Endothelial cell of umbilical vein (primary cell): Measurements from ENCODE around the gene ARHGAP15. TPM values are rescaled to one million over a fixed set of nuclear protein-coding genes. Genes with fewer than 3 reads are reported as not detected.

Experiments
- BruUV-seq: library from RNA; stranded (reverse); fragments of 400-500 nt; replicated peaks from 2 replicates; lab custom pipeline; 2021; lab: Mats Ljungman, UMichigan
- CTCF ChIA-PET: fragments of 300-600, 350-600 bp; sonication (Branson Sonifier 250); formaldehyde crosslinking; loops from one replicate; lab custom pipeline; 2021; ENCODE audit warnings: antibody characterized with exemption, inconsistent platforms; lab: Charles Lee
- POLR2A ChIA-PET: fragments of 300-600, 350-600 bp; sonication (Branson Sonifier 250); formaldehyde crosslinking; loops from one replicate; lab custom pipeline; 2021; ENCODE audit warnings: antibody characterized with exemption, inconsistent platforms; lab: Charles Lee
- DNase-seq: peaks from one replicate; pipeline ENCODE4 v3.0.0-alpha.2; 2011; ENCODE audit warnings: low read depth, low spot score
- FAIRE-seq: peaks from 2 replicates; lab custom pipeline; 2011; peaks lifted over from hg19 to GRCh38; lab: Jason Lieb, UNC
- H2AFZ ChIP-seq: 2 replicates; pipeline ENCODE4 v1.6.0; 2012; ENCODE audit warnings: low read depth, low read length, control low read depth, inconsistent platforms
- H3K27ac ChIP-seq: 2 replicates; pipeline ENCODE4 v1.5.1; 2011; ENCODE audit warnings: low read depth, mild to moderate bottlenecking, control low read depth, low read length, moderate library complexity; ENCODE audit not compliant: insufficient read depth
- H3K27me3 ChIP-seq, 2 experiments: 2 replicates each; pipeline versions ENCODE4 v1.6.0 to v1.6.1; 2011; ENCODE audit warnings: low read length in 2 of 2, mixed read lengths in 1 of 2; ENCODE audit not compliant: control insufficient read depth in 2 of 2, insufficient read depth in 2 of 2
- H3K36me3 ChIP-seq, 2 experiments: 2 replicates in 1 of 2; 3 replicates in 1 of 2; pipeline ENCODE4 v1.5.1; 2011; ENCODE audit warnings: low read length in 2 of 2, mild to moderate bottlenecking in 1 of 2, moderate library complexity in 1 of 2; ENCODE audit not compliant: control insufficient read depth in 2 of 2, insufficient read depth in 2 of 2; ENCODE audit errors: extremely low read depth in 1 of 2
- H3K4me1 ChIP-seq: 3 replicates; pipeline ENCODE4 v1.5.1; 2011; ENCODE audit warnings: mild to moderate bottlenecking, low read length; ENCODE audit not compliant: control insufficient read depth, insufficient read depth; ENCODE audit errors: extremely low read depth
- H3K4me2 ChIP-seq: 2 replicates; pipeline ENCODE4 v1.6.1; 2011; ENCODE audit warnings: low read length, control low read depth, mixed read lengths; ENCODE audit not compliant: insufficient read depth
- H3K4me3 ChIP-seq, 3 experiments: fragments of 200-600 bp in 1 of 3; sonication (generic), shearing (Covaris generic) in 1 of 3; replicated peaks in 1 of 3; 2 replicates each; pipeline ENCODE4 v1.5.1; 2011 to 2016; ENCODE audit warnings: control low read depth in 3 of 3, low read length in 3 of 3, mild to moderate bottlenecking in 2 of 3, inconsistent platforms in 1 of 3, low read depth in 1 of 3, moderate library complexity in 1 of 3; ENCODE audit not compliant: insufficient read depth in 1 of 3
- H3K79me2 ChIP-seq: 2 replicates; pipeline ENCODE4 v1.6.0; 2012; ENCODE audit warnings: low read length, inconsistent platforms; ENCODE audit not compliant: control insufficient read depth, insufficient read depth
- H3K9ac ChIP-seq: replicated peaks from 2 replicates; pipeline ENCODE3; 2011; ENCODE audit warnings: low read length, control low read depth; ENCODE audit not compliant: insufficient read depth; ENCODE audit errors: extremely low read depth
- H3K9me1 ChIP-seq: replicated peaks from 3 replicates; pipeline ENCODE4 v1.6.0; 2011; ENCODE audit warnings: mild to moderate bottlenecking, low read length; ENCODE audit not compliant: control insufficient read depth, insufficient read depth; ENCODE audit errors: extremely low read depth
- H3K9me3 ChIP-seq: replicated peaks from 2 replicates; pipeline ENCODE4 v1.5.1; 2012; ENCODE audit warnings: low read length, inconsistent platforms; ENCODE audit not compliant: control insufficient read depth, insufficient read depth
- H4K20me1 ChIP-seq: replicated peaks from 2 replicates; pipeline ENCODE3; 2011; ENCODE audit warnings: mild to moderate bottlenecking, low read length; ENCODE audit not compliant: control insufficient read depth, insufficient read depth; ENCODE audit errors: extremely low read depth
- CTCF ChIP-seq, 2 donors: IDR thresholded peaks; 1 replicate in 1 of 2; 2 replicates in 1 of 2; pipeline ENCODE4 v1.5.1; 2011; ENCODE audit warnings: low read length in 2 of 2, mild to moderate bottlenecking in 2 of 2, moderate library complexity in 2 of 2, control low read depth in 1 of 2, inconsistent platforms in 1 of 2, low read depth in 1 of 2; ENCODE audit not compliant: insufficient read depth in 1 of 2; ENCODE audit errors: extremely low read depth in 1 of 2
- EZH2 ChIP-seq: IDR thresholded peaks from 2 replicates; pipeline ENCODE4 v1.6.1; 2012; ENCODE audit warnings: borderline replicate concordance, low read depth, mild to moderate bottlenecking, moderate library complexity, low read length, inconsistent platforms; ENCODE audit not compliant: severe bottlenecking
- FOS ChIP-seq: IDR thresholded peaks from 2 replicates; pipeline ENCODE4 v1.6.1; 2011; ENCODE audit warnings: mild to moderate bottlenecking, low read length, moderate library complexity, borderline replicate concordance; ENCODE audit not compliant: insufficient read depth
- GATA2 ChIP-seq: IDR thresholded peaks from 2 replicates; pipeline ENCODE4 v1.7.0; 2011; ENCODE audit warnings: low read depth, mild to moderate bottlenecking, moderate library complexity, mixed read lengths, low read length; ENCODE audit not compliant: insufficient read length, insufficient read depth
- JUN ChIP-seq: IDR thresholded peaks from 2 replicates; pipeline ENCODE4 v1.6.1; 2011; ENCODE audit warnings: borderline replicate concordance, low read depth; ENCODE audit not compliant: insufficient read length, insufficient read depth
- MAX ChIP-seq: IDR thresholded peaks from 2 replicates; pipeline ENCODE4 v1.6.1; 2011; ENCODE audit not compliant: insufficient read depth, insufficient read length
- MYC ChIP-seq: IDR thresholded peaks from one replicate; pipeline ENCODE4 v1.6.1; 2011; ENCODE audit warnings: mild to moderate bottlenecking, low read depth, low read length
- POLR2A ChIP-seq: IDR thresholded peaks from 2 replicates; pipeline ENCODE4 v1.6.1; 2012; ENCODE audit warnings: low read depth, mild to moderate bottlenecking, control low read depth, low read length
- POLR2AphosphoS5 ChIP-seq: IDR thresholded peaks from 2 replicates; pipeline ENCODE4 v1.6.1; 2012; ENCODE audit warnings: low read depth, mild to moderate bottlenecking, control low read depth, low read length, moderate library complexity; ENCODE audit not compliant: insufficient read depth
- dilution Hi-C: fragments of 300-500 bp; cut with MboI; formaldehyde crosslinking; loops from one replicate; pipeline ENCODE4 v1.15.0; 2019; ENCODE audit warnings: low sequenced_read_pairs; ENCODE audit not compliant: extremely low pct_ligation_motif_present
- intact Hi-C: fragments of 100-400 bp; cut with micrococcal nuclease; formaldehyde crosslinking; loops from one replicate; pipeline ENCODE4 v1.10.0; 2022
- polyA plus RNA-seq, 4 experiments: library from polyadenylated mRNA; depleted of rRNA in 3 of 4; stranded (reverse) in 3 of 4; unstranded in 1 of 4; fragments of >200 nt; gene quantifications; 2 replicates each; pipeline versions ENCODE4 v1.2.1 to v1.2.3, GENCODE V29; 2011 to 2012; ENCODE audit warnings: missing spikeins in 1 of 4
- total RNA-seq: library from RNA; stranded (reverse); gene quantifications from 2 replicates; pipeline ENCODE4 v1.2.3, GENCODE V29; 2021

The ARHGAP15 gene
- total and polyA plus RNA-seq, 2 donors (not counting 3 experiments of a cell fraction or from before 2014, with no cell fraction given), result not detected

- no peak for FAIRE-seq
- CTCF ChIA-PET, result interaction anchor here (0.7 to 7.6 kb wide), 4 partner anchors 40 to 229 kb away, joined by 3 to 122 read pairs (median 4); no protein-coding TSS in a partner anchor
- TF ChIP-seq MAX (no peak), GATA2 (no peak), MYC (no peak), POLR2AphosphoS5 (no peak), FOS (no peak), POLR2A (no peak), CTCF (IDR thresholded peaks at IDR 0.05; ENCODE audit: extremely low read depth in 1 of 2, insufficient read depth in 1 of 2, low read depth in 1 of 2, low read length in 2 of 2) (no peak), JUN (no peak), EZH2 (no peak)
Measured at GRCh38 chr2:143262389-143262788, 133.2 kb downstream of the ARHGAP15 start.

More at GRCh38 chr2:143262389-143262788, 133.2 kb downstream of the ARHGAP15 start:
- dilution Hi-C loops (no loop called here), intact Hi-C loops (no loop called here)
- H3K27ac ChIP-seq, result no peak overlapping the region
- peaks cover 12% of the 10 kb centered on the region for H3K4me1 ChIP-seq
- H3K4me3 ChIP-seq, result no peak overlapping the region
- no peaks in the 10 kb centered on the region for H3K9me1 ChIP-seq
- no peak overlapping the region for H3K4me2 ChIP-seq
- no peak for DNase-seq
- no peaks in the 10 kb centered on the region for H3K79me2 ChIP-seq
- no TSS peak for BruUV-seq
- POLR2A ChIA-PET, result no interaction called here
- H3K27me3 ChIP-seq, result no peaks in the 10 kb centered on the region
- no peaks in the 10 kb centered on the region for H4K20me1 ChIP-seq
- no peak overlapping the region for H2AFZ ChIP-seq
- no peaks in the 10 kb centered on the region for H3K36me3 ChIP-seq
- no peaks in the 10 kb centered on the region for H3K9me3 ChIP-seq
- H3K9ac ChIP-seq, result no peak overlapping the region
